Measurements from ENCODE around the gene RHBDL2. TPM values are rescaled to one million over a fixed set of nuclear protein-coding genes. Genes with fewer than 3 reads are reported as not detected.
"Not testable (repeated sequence)": the region's sequence is repeated elsewhere in the genome, so short reads cannot be mapped to it uniquely, and the experiment has no call there.

RHBDL2 gene, protein sequence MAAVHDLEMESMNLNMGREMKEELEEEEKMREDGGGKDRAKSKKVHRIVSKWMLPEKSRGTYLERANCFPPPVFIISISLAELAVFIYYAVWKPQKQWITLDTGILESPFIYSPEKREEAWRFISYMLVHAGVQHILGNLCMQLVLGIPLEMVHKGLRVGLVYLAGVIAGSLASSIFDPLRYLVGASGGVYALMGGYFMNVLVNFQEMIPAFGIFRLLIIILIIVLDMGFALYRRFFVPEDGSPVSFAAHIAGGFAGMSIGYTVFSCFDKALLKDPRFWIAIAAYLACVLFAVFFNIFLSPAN
- 1 to 10 TPM in 1 of 3 donors, under 1 TPM in 2; 0.89 to 1.0 (median 0.95) TPM for polyA plus RNA-seq (ENCODE audit: insufficient read length in 3 of 3)
- long read RNA-seq, donor 1, result 0 reads
- long read RNA-seq, donor 2, result 0 reads
- long read RNA-seq, donor 3, partial matches to known transcripts, result 0 of 1 reads
- long read RNA-seq, donor 3, other reads (novel, unspliced or antisense), result 0 of 1 reads
- long read RNA-seq, donor 4, partial matches to known transcripts, result 0 of 1 reads
- long read RNA-seq, donor 4, other reads (novel, unspliced or antisense), result 0 of 1 reads
- long read RNA-seq, donor 5, result 0 reads
- long read RNA-seq, donor 6, partial matches to known transcripts, result 190 of 235 reads
- long read RNA-seq, donor 6, other reads (novel, unspliced or antisense), result 45 of 235 reads
- long read RNA-seq, donor 7, partial matches to known transcripts, result 0 of 1 reads
- long read RNA-seq, donor 7, other reads (novel, unspliced or antisense), result 0 of 1 reads
- long read RNA-seq, donor 8, partial matches to known transcripts, result 0 of 11 reads
- long read RNA-seq, donor 8, other reads (novel, unspliced or antisense), result 11 of 11 reads
- long read RNA-seq, donor 9, result 0 reads
- long read RNA-seq, donor 10, result 0 reads
- long read RNA-seq, donor 11, result 0 reads
- long read RNA-seq, donor 12, result 0 reads
- long read RNA-seq, donor 13, result 0 reads
- long read RNA-seq, donor 14, result 0 reads
- long read RNA-seq, donor 15, result 0 reads
- long read RNA-seq, donor 16, partial matches to known transcripts, result 25 of 127 reads
- long read RNA-seq, donor 16, other reads (novel, unspliced or antisense), result 102 of 127 reads

DNA sequence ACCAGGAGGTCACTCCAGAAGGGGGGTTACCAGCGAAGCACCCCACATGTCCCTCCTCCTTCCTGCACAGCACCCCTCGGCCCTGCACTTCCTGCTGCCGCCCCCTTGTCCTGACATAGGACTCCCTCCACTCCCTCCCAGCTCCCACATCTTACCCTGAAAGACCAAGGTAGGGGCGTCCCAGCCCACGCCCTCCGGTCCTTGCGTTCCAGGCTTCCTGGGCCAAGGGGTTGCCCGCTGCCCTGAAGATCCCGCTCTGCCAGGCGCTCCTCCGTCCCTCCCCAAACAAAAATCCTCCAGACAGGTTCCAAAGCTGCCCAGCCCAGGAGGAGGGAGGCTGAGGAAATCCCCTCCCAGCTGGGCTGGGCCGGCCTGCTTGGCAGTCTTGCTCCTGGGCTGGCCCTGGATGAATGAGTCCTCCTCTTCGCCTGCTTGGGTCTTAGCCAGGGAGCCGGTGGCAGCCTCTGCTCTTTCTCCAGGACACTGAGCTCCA is at the start of gene RHBDL2:
Gene RHBDL2 (minus strand): TSS at position 304 of the 493 bp plus-strand sequence. CDS start 22,618 bp downstream, outside the sequence.
- no peak for DNase-seq (ENCODE audit: extremely low read depth in 1 of 11, low read depth in 9 of 11, low spot score in 4 of 11)

DNA sequence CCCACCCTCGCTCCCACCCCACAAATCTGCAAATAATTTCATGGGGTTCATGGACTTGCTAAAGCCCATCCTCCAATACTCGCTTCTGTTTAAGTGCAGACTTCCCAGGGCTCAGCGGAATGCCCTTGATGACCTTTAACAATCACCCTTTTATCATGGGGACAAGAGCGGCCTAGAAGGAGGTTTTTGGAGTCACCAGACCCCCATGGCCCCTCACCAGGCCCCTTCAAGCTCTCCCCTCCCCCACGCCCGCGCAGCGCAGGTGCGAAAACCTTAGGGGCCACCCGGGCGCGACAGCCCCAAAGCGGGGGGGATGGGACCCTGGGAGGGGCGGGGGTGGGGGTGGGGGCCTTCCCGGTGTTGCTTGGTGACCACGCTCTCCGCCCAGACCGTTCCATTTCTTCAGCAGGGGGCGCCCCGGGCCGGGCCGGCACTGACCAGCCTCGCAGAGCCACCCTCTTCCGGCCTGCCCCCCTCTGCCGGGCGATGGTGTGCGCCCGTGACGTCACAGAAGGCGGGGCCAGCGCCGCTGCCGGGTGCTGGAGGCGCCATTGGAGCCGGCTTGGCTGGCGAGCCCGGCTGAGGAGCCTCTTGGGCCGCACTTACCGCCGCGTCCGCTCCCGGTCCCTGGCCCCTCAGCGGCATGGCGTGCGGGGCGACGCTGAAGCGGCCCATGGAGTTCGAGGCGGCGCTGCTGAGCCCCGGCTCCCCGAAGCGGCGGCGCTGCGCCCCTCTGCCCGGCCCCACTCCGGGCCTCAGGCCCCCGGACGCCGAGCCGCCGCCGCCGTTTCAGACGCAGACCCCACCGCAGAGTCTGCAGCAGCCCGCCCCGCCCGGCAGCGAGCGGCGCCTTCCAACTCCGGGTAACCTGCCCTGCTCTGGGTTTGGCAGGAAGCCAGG is 49.4 kb upstream of the RHBDL2 start, which contains the start of gene AKIRIN1:
Gene AKIRIN1 (plus strand): TSS at position 539 of the 900 bp plus-strand sequence. CDS start 105 bp downstream, at position 644.
- DNase-seq (ENCODE audit: extremely low read depth in 1 of 11, low read depth in 9 of 11, low spot score in 4 of 11), result peak; percentile 81 to 95 (median 92)

- peak in 2 of 11 donors; percentile 7 to 10 for DNase-seq (ENCODE audit: extremely low read depth in 1 of 11, low read depth in 9 of 11, low spot score in 4 of 11)
Observed at GRCh38 chr1:38990386-38990737, 48.7 kb upstream of the RHBDL2 start.

DNA sequence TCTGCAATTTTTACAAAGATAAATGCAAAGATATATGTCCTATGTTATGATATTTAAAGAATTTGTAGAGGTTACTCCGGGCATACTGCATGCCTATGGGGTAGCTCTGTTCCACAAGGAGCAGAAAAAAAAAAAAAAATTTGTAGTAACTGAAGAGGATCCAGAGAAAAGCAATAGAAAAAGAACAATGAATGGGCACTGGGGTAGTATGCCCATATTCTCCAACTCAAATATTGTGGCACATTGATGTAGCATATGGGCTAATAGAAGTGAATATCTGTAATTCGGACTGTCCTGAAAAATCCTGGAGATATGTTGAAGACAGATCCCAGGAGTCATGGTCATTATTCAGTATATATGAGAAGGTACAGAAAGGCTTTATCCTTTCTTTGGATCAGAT is 48.3 kb upstream of the RHBDL2 start:
- no peak for DNase-seq (ENCODE audit: extremely low read depth in 1 of 11, low read depth in 9 of 11, low spot score in 4 of 11)

DNA sequence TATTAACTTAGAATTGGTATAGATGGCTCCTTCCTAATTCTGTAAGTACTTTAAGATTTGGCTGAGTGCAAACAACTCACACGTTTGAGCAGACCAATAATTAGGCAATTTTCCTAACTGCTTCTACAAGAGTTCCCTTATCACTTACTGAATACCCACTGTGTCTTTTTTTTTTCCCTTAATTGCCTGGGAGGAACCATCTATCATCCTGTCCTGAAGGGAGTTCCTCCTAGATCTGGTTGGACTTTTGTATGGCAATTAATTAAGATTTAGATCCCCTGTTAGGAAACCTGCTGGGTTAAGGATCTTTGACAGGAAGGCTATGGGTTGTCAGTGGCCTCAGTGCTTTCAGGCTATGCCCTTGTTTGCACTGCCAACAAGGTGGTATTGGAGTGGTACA is 37.8 kb upstream of the RHBDL2 start:
- not testable (repeated sequence) for DNase-seq (ENCODE audit: extremely low read depth in 1 of 11, low read depth in 9 of 11, low spot score in 4 of 11)

- not testable (repeated sequence) for DNase-seq (ENCODE audit: extremely low read depth in 1 of 11, low read depth in 9 of 11, low spot score in 4 of 11)
Observed at GRCh38 chr1:38978245-38978542, 36.6 kb upstream of the RHBDL2 start.

DNA sequence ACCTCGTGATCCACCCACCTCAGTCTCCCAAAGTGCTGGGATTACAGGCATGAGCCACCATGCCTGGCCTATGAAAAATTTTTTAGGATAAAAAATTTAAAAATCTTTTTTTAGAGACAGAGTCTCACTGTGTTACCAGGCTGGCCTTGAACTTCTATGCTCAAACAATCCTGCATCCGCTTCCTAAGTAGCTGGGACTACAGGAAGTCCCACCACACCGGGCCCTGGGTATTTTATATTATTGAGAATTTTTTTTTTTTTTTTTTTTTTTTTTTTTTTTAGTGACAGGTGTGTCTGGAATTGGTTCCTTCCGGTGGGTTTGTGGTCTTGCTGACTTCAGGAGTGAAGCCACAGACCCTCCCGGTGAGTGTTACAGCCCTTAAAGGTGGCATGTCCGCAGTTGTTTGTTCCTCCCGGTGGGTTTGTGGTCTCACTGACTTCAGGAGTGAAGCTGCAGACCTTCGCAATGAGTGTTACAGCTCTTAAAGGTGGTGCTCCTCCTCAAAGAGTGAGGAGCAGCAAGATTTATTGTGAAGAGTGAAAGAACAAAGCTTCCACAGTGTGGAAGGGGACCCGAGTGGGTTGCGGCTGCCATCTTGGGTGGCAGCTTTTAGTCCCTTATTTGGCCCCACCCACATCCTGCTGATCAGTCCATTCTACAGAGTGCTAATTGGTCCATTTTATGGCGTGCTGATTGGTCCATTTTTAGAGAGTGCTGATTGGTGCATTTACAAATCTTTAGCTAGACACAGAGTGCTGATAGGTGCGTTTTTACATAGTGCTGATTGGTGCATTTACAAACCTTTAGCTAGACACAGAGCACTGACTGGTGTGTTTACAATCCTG is 36.0 kb upstream of the RHBDL2 start:
- not testable (repeated sequence) for DNase-seq (ENCODE audit: extremely low read depth in 1 of 11, low read depth in 9 of 11, low spot score in 4 of 11)

GRCh38 chr1:38973659-38974437 is 32.2 kb upstream of the RHBDL2 start:
- no peak for DNase-seq (ENCODE audit: extremely low read depth in 1 of 11, low read depth in 9 of 11, low spot score in 4 of 11)

DNA sequence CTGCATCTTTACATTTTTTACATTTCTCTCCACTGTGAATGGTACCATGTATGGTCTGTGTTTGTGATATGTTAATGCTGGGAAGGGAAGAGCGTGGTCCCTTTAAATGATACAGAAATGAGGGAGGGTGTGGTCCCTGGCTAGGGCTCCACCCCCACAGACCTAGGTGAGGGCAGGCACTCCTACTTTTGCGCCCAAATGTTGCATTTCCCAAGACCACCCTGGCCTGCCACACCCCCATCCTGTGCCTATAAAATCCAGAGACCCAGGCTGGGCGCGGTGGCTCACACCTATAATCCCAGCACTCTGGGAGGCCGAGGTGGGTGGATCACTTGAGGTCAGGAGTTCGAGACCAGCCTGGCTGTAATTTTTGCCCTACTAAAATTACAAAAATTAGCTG is 31.5 kb upstream of the RHBDL2 start:
- DNase-seq (ENCODE audit: extremely low read depth in 1 of 11, low read depth in 9 of 11, low spot score in 4 of 11), result not testable (repeated sequence)

- DNase-seq (ENCODE audit: extremely low read depth in 1 of 11, low read depth in 9 of 11, low spot score in 4 of 11), result no peak
Observed at GRCh38 chr1:38964140-38964548, 22.5 kb upstream of the RHBDL2 start.

DNA sequence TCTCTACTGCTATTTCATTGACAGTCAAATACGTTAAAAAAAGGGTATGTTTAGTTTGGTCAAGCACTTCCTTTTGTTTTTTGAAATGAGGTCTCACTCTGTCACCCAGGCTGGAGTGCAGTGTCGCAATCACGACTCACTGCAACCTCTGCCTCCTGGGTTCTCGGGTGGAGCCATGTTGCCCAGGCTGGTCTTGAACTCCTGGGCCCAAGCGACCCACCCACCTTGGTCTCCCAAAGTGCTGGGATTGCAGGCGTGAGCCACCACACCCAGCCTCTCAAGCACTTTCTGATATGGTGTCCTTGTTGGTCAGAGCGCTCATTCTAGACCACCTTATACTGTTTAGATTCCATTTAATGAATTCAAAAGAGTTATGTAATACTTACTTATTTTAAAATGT is 20.9 kb upstream of the RHBDL2 start:
- no peak for DNase-seq (ENCODE audit: extremely low read depth in 1 of 11, low read depth in 9 of 11, low spot score in 4 of 11)

DNA sequence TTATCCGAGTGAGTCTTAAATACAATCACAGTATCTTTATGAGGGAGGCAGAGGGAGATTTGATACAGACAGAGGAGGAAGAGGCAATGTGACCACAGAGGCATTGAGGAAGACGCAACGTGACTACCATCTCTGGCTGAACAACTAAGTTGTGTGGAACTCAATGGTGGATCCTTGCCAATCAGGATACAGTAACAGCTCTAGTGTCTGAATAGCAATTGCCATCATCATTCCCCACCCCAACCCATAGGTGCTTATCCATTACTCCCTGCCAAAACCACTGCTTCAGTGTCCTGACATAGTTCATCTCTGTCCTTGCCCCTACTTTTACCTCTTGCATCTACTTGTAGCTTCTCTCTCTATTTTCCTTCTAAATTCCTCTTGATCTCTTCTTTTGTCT is 20.5 kb upstream of the RHBDL2 start:
- no peak for DNase-seq (ENCODE audit: extremely low read depth in 1 of 11, low read depth in 9 of 11, low spot score in 4 of 11)

GRCh38 chr1:38958967-38959366 is 17.3 kb upstream of the RHBDL2 start:
- DNase-seq (ENCODE audit: extremely low read depth in 1 of 11, low read depth in 9 of 11, low spot score in 4 of 11), result no peak

DNA sequence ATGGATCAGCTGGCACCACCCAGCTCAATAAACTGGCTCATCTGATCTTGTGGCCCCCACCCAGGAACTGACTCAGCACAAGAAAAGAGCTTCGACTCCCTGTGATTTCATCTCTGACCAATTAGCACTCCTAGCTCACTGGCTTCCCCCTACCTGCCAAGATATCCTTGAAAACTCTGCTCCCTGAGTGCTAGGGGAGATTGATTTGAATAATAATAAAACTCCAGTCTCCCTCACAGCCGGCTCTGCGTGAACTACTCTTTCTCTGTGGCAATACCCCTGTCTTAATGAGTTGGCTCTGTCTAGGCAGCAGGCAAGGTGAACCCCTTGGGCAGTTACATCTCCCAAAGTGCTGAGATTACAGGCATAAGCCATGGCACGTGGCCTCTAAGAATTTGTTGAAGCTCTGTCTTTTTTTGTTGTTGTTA is 11.8 kb upstream of the RHBDL2 start:
- no peak for DNase-seq (ENCODE audit: extremely low read depth in 1 of 11, low read depth in 9 of 11, low spot score in 4 of 11)

GRCh38 chr1:38950553-38950952 is 8.9 kb upstream of the RHBDL2 start:
- no peak for DNase-seq (ENCODE audit: extremely low read depth in 1 of 11, low read depth in 9 of 11, low spot score in 4 of 11)

GRCh38 chr1:38944547-38944946 is 2.9 kb upstream of the RHBDL2 start:
- no peak for DNase-seq (ENCODE audit: extremely low read depth in 1 of 11, low read depth in 9 of 11, low spot score in 4 of 11)
